ENCODE data around the gene IL2RG.

Gene IL2RG

DNA sequence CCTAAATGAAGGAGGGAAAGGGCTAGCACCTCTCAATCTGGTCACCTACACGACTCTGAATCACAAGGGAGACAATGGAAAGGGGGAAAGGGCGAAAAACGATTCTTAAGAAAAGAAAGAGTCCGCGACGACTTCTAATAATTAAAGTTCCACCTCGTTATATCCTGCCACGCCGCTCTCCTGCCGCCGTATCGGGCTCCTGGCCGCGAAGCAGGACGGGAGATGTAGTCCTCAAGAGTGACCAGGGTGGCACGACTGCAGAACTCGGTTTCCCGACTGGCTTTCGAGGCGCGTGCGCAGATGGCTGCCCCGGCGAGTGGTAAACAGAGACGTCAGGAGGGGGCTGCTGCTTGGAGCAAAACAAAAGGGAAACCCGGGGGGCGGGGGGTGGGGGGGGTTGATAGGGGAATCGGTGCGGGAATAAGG, 15.8 kb downstream of the IL2RG start, which contains the start of gene FOXO4:
Gene FOXO4, plus strand, starts transcription at position 297 of the 426 bp plus-strand sequence. CDS start 678 bp downstream, outside the sequence.
- H3K36me3 ChIP-seq (ENCODE audit: insufficient read depth, insufficient read length, low read length): no peaks in the 10 kb centered on the region
- DNase-seq (ENCODE audit: low read depth, low spot score): peak; percentile 86
- H3K9ac ChIP-seq (ENCODE audit: insufficient read length, low read depth): peak within 1 kb of the TSS; percentile 88
- TF ChIP-seq YY1 (IDR thresholded peaks at IDR 0.05; ENCODE audit: insufficient read depth, insufficient read length) (no peak), SUZ12 (IDR thresholded peaks at IDR 0.05; ENCODE audit: extremely low read depth, insufficient read depth, insufficient read length) (no peak), ZNF274 (IDR thresholded peaks at IDR 0.05; ENCODE audit: low read depth, low read length) (no peak)
- peaks cover 14% of the 10 kb centered on the region for H3K4me1 ChIP-seq (ENCODE audit: insufficient read depth, insufficient read length)
- no peaks in the 10 kb centered on the region for H3K9me3 ChIP-seq (ENCODE audit: insufficient read depth, low read length)
- peaks cover 11% of the 10 kb centered on the region for H3K27me3 ChIP-seq (ENCODE audit: insufficient read depth, insufficient read length)
- peak within 1 kb of the TSS; percentile 74 for H3K4me3 ChIP-seq (ENCODE audit: insufficient read length, low read depth)

DNA sequence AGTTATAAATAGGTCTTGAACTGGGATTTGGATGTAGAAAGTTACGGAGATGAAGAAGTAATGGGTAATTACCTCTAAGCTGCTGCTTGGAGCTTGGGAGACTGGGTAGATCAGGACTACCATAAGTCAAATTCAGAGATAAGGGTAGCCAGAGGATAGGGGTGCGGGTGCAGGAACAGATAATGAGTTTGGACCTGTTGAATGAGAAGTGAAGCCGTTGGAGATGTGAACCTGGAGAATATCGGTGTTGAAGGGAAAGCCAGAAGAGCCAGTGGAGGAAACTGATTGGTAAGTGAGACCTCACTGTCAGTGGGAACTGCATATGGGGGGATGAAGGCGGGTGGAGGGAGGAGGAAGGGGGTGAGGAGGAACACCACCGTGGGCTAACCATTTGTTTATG, 16.3 kb downstream of the IL2RG start:
- Histone ChIP-seq H3K36me3 (ENCODE audit: insufficient read depth, insufficient read length, low read length) (no peaks in the 10 kb centered on the region), H3K4me3 (ENCODE audit: insufficient read length, low read depth) (peak overlapping the region; percentile 69), H3K9me3 (ENCODE audit: insufficient read depth, low read length) (no peaks in the 10 kb centered on the region), H3K27me3 (ENCODE audit: insufficient read depth, insufficient read length) (peaks cover 11% of the 10 kb centered on the region), H3K4me1 (ENCODE audit: insufficient read depth, insufficient read length) (peaks cover 12% of the 10 kb centered on the region), H3K9ac (ENCODE audit: insufficient read length, low read depth) (peak overlapping the region; percentile 76)
- DNase-seq (ENCODE audit: low read depth, low spot score): no peak
- TF ChIP-seq ZNF274 (IDR thresholded peaks at IDR 0.05; ENCODE audit: low read depth, low read length): no peak
- TF ChIP-seq YY1 (IDR thresholded peaks at IDR 0.05; ENCODE audit: insufficient read depth, insufficient read length): no peak

DNA sequence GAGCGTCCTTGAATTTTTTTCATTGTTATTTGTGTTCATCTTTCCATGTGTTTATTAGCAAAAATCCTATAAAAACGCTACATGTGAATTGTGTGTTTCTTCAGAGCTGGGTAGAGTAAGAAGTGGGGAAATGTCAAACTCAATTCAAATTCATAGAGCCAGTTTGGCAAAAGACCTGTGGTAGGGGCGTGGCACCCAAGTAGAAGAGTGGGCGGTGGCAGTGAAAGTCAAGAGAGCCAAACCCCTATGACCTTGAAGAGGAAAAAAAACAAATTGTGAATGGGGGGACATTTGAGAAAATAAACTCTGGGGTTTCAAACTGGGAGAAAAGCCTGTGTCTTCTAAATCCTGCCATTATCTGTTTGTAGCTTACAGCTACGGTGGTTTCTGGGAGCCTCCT, 20.1 kb downstream of the IL2RG start:
- no peaks in the 10 kb centered on the region for H3K27me3 ChIP-seq (ENCODE audit: insufficient read depth, insufficient read length)
- H3K36me3 ChIP-seq (ENCODE audit: insufficient read depth, insufficient read length, low read length): no peaks in the 10 kb centered on the region
- no peak overlapping the region for H3K4me3 ChIP-seq (ENCODE audit: insufficient read length, low read depth)
- no peak for TF ChIP-seq YY1 (IDR thresholded peaks at IDR 0.05; ENCODE audit: insufficient read depth, insufficient read length)
- no peak for TF ChIP-seq SUZ12 (IDR thresholded peaks at IDR 0.05; ENCODE audit: extremely low read depth, insufficient read depth, insufficient read length)
- no peak for TF ChIP-seq ZNF274 (IDR thresholded peaks at IDR 0.05; ENCODE audit: low read depth, low read length)
- no peak overlapping the region for H3K9ac ChIP-seq (ENCODE audit: insufficient read length, low read depth)
- peaks cover 2% of the 10 kb centered on the region for H3K4me1 ChIP-seq (ENCODE audit: insufficient read depth, insufficient read length)
- DNase-seq (ENCODE audit: low read depth, low spot score): no peak
- H3K9me3 ChIP-seq (ENCODE audit: insufficient read depth, low read length): no peaks in the 10 kb centered on the region

DNA sequence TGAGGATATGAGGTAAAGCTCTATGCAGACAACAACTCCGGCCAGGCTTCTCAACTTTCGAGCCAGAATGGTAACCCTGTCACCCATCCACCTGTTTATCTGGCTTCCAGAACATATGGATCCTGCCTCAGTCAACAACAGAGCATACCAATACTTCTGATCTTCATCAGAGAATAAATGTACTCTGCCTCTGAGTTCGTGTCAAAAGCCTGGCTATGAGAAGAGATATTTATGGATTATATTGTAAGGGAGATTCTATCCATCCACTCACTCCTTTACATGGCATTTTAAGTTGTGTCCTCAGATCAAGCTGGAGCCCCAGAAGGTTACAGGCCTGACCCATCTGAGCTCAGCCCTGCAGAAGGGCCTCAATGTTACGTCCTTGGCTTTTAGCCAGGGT, 25.5 kb downstream of the IL2RG start:
- H3K4me1 ChIP-seq (ENCODE audit: insufficient read depth, insufficient read length): no peaks in the 10 kb centered on the region
- no peaks in the 10 kb centered on the region for H3K36me3 ChIP-seq (ENCODE audit: insufficient read depth, insufficient read length, low read length)
- H3K9ac ChIP-seq (ENCODE audit: insufficient read length, low read depth): no peak overlapping the region
- no peaks in the 10 kb centered on the region for H3K9me3 ChIP-seq (ENCODE audit: insufficient read depth, low read length)
- no peaks in the 10 kb centered on the region for H3K27me3 ChIP-seq (ENCODE audit: insufficient read depth, insufficient read length)
- H3K4me3 ChIP-seq (ENCODE audit: insufficient read length, low read depth): no peak overlapping the region
- no peak for DNase-seq (ENCODE audit: low read depth, low spot score)
- no peak for TF ChIP-seq ZNF274 (IDR thresholded peaks at IDR 0.05; ENCODE audit: low read depth, low read length)
- TF ChIP-seq YY1 (IDR thresholded peaks at IDR 0.05; ENCODE audit: insufficient read depth, insufficient read length): no peak
- TF ChIP-seq SUZ12 (IDR thresholded peaks at IDR 0.05; ENCODE audit: extremely low read depth, insufficient read depth, insufficient read length): no peak

DNA sequence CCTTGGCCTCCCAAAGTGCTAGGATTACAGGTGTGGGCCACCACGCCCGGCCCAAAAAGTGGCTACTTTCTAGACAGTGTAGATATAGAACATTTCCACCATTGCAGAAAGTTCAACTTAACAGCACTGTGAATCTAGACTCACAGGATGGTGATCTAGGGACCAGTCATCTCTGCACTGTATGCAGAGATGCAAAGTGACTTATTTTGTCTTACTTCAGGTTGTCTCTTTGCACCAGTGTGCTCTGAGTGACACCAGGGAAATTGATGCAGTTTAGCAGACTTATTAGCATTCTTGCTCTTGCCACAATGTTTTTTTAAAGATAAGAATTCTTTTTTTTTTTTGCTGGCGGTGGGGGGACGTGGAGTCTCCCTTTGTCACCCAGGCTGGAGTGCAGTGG, 28.6 kb downstream of the IL2RG start:
- no peaks in the 10 kb centered on the region for H3K9me3 ChIP-seq (ENCODE audit: insufficient read depth, low read length)
- H3K4me1 ChIP-seq (ENCODE audit: insufficient read depth, insufficient read length): no peaks in the 10 kb centered on the region
- no peaks in the 10 kb centered on the region for H3K27me3 ChIP-seq (ENCODE audit: insufficient read depth, insufficient read length)
- H3K4me3 ChIP-seq (ENCODE audit: insufficient read length, low read depth): no peak overlapping the region
- TF ChIP-seq ZNF274 (IDR thresholded peaks at IDR 0.05; ENCODE audit: low read depth, low read length): no peak
- no peak for TF ChIP-seq SUZ12 (IDR thresholded peaks at IDR 0.05; ENCODE audit: extremely low read depth, insufficient read depth, insufficient read length)
- no peak for TF ChIP-seq YY1 (IDR thresholded peaks at IDR 0.05; ENCODE audit: insufficient read depth, insufficient read length)
- no peaks in the 10 kb centered on the region for H3K36me3 ChIP-seq (ENCODE audit: insufficient read depth, insufficient read length, low read length)
- DNase-seq (ENCODE audit: low read depth, low spot score): no peak
- H3K9ac ChIP-seq (ENCODE audit: insufficient read length, low read depth): no peak overlapping the region

DNA sequence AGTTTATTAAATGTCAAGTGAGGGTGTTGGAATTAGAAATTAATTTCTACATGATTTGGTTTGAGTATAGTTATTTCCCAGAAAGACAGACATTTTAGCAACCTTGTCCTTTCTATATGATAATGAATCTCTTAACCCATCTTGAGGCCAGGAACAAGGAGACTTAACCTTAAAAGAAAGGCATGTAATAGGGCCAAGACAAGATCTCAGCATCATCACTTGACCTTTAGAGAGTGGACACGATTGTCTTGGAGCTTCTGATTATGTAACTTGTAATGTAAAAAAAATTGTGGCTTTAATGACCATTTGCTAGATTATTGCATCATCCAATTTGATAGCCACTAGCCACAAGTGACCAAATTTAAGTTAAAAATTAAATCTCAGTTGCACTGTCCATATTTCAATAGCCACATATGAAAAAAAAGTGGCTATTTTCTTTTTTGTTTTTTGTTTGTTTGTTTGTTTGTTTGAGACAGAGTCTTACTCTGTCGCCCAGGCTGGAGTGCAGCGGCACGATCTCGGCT, 29.2 kb downstream of the IL2RG start:
- Histone ChIP-seq H3K36me3 (ENCODE audit: insufficient read depth, insufficient read length, low read length) (no peaks in the 10 kb centered on the region), H3K4me1 (ENCODE audit: insufficient read depth, insufficient read length) (no peaks in the 10 kb centered on the region), H3K27me3 (ENCODE audit: insufficient read depth, insufficient read length) (no peaks in the 10 kb centered on the region), H3K9me3 (ENCODE audit: insufficient read depth, low read length) (no peaks in the 10 kb centered on the region), H3K9ac (ENCODE audit: insufficient read length, low read depth) (no peak overlapping the region), H3K4me3 (ENCODE audit: insufficient read length, low read depth) (no peak overlapping the region)
- TF ChIP-seq ZNF274 (IDR thresholded peaks at IDR 0.05; ENCODE audit: low read depth, low read length) (no peak), SUZ12 (IDR thresholded peaks at IDR 0.05; ENCODE audit: extremely low read depth, insufficient read depth, insufficient read length) (no peak), YY1 (IDR thresholded peaks at IDR 0.05; ENCODE audit: insufficient read depth, insufficient read length) (no peak)
- no peak for DNase-seq (ENCODE audit: low read depth, low spot score)

DNA sequence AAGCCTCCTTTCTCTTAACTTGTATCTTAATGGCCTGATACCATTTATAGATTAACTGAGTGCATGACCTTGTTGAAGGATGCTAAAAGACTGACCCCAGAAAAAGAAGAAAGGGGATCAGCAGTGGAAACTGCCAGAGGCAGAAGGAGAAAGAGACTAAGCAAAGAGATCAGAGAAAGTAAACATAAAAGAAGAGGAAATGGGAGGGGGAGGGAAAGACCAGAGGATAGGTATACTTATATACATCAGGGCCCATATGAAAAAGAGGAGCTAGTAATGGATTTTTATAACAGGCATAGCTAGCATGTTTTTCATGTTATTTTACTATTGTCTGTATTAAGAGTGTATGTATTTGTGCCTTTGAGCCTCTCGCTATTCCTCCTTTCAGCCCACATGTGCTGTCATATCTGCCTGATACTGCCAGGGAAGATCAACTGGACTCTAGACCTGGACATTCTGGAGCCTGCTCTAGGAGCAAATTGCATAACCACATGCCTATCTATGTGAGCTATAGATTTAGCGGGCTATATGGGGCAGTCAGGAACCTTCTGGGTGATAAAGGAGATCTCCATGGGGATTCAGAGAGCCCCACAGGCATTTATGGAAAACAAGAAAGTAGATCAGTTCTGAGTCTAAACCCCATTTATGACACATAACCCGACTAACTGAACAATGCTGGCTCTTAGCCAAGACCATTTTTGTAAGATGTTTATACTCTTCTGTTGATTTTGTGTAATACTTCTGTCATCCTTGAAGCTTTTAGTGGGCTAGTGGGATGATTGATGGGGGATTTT, 29.9 kb downstream of the IL2RG start:
- Histone ChIP-seq H3K4me3 (ENCODE audit: insufficient read length, low read depth) (no peak overlapping the region), H3K36me3 (ENCODE audit: insufficient read depth, insufficient read length, low read length) (no peaks in the 10 kb centered on the region), H3K9ac (ENCODE audit: insufficient read length, low read depth) (no peak overlapping the region), H3K9me3 (ENCODE audit: insufficient read depth, low read length) (no peaks in the 10 kb centered on the region), H3K4me1 (ENCODE audit: insufficient read depth, insufficient read length) (no peaks in the 10 kb centered on the region), H3K27me3 (ENCODE audit: insufficient read depth, insufficient read length) (no peaks in the 10 kb centered on the region)
- DNase-seq (ENCODE audit: low read depth, low spot score): no peak
- TF ChIP-seq ZNF274 (IDR thresholded peaks at IDR 0.05; ENCODE audit: low read depth, low read length) (no peak), SUZ12 (IDR thresholded peaks at IDR 0.05; ENCODE audit: extremely low read depth, insufficient read depth, insufficient read length) (no peak), YY1 (IDR thresholded peaks at IDR 0.05; ENCODE audit: insufficient read depth, insufficient read length) (no peak)

All from NT2/D1 (cell line).